Ishikawa (cell line): ENCODE data around the gene POLD4.

Experiments
- CEBPB ChIP-seq: IDR thresholded peaks from 2 replicates; pipeline ENCODE4 v1.6.1; 2012
- CREB1 ChIP-seq: IDR thresholded peaks from 2 replicates; pipeline ENCODE4 v1.6.1; 2012; ENCODE audit warnings: low read depth
- EGR1 ChIP-seq: IDR thresholded peaks from 2 replicates; pipeline ENCODE4 v1.6.1; 2012
- EP300 ChIP-seq: IDR thresholded peaks from 2 replicates; pipeline ENCODE4 v1.6.1; 2012; ENCODE audit warnings: borderline replicate concordance
- FOXM1 ChIP-seq: IDR thresholded peaks from 2 replicates; pipeline ENCODE4 v1.6.1; 2012; ENCODE audit warnings: low read depth, borderline replicate concordance
- MAX ChIP-seq: IDR thresholded peaks from 2 replicates; pipeline ENCODE4 v1.6.1; 2012
- NFIC ChIP-seq: IDR thresholded peaks from 2 replicates; pipeline ENCODE4 v1.6.1; 2012
- RAD21 ChIP-seq: IDR thresholded peaks from 2 replicates; pipeline ENCODE4 v1.6.1; 2012; ENCODE audit warnings: low read depth
- REST ChIP-seq: IDR thresholded peaks from 2 replicates; pipeline ENCODE4 v1.6.1; 2012; ENCODE audit warnings: low read depth, mild to moderate bottlenecking
- TAF1 ChIP-seq: IDR thresholded peaks from 2 replicates; pipeline ENCODE4 v1.6.1; 2012; ENCODE audit warnings: low read depth, mild to moderate bottlenecking
- TCF12 ChIP-seq: IDR thresholded peaks from 2 replicates; pipeline ENCODE4 v1.6.1; 2012; ENCODE audit warnings: low read depth
- TEAD4 ChIP-seq: IDR thresholded peaks from 2 replicates; pipeline ENCODE4 v1.6.1; 2012
- USF1 ChIP-seq: IDR thresholded peaks from 2 replicates; pipeline ENCODE4 v1.6.1; 2012
- YY1 ChIP-seq: IDR thresholded peaks from 2 replicates; pipeline ENCODE4 v1.6.1; 2012; ENCODE audit warnings: low read depth
- ZBTB7A ChIP-seq: IDR thresholded peaks from 2 replicates; pipeline ENCODE4 v1.6.1; 2012; ENCODE audit warnings: low read depth

Gene POLD4

GRCh38 chr11:67353317-67354074 is at the start of gene POLD4:
Gene POLD4, minus strand, starts transcription at chr11:67353546. Its CDS starts 147 bp downstream, at chr11:67353399.
- peak; percentile 16; the same call in 1 of the 2 replicates for TF ChIP-seq CREB1
- TF ChIP-seq YY1: peak; percentile 65
- TF ChIP-seq EP300: peak; percentile 8; the same call in 1 of the 2 replicates
- no peak; the same call in 1 of the 2 replicates for TF ChIP-seq ZBTB7A
- TF ChIP-seq EGR1: no peak
- TF ChIP-seq CEBPB: no peak
- no peak for TF ChIP-seq FOXM1
- peak; percentile 44; the same call in 1 of the 2 replicates for TF ChIP-seq MAX
- TF ChIP-seq NFIC: 0 out of 2 replicates have a peak, but pooled peaks have one; percentile 26
- TF ChIP-seq USF1: no peak
- no peak for TF ChIP-seq RAD21
- TF ChIP-seq TAF1: peak; percentile 56; the same call in 1 of the 2 replicates
- TF ChIP-seq TCF12: no peak
- TF ChIP-seq TEAD4: no peak
- TF ChIP-seq REST: no peak

- no peak; the same call in 1 of the 2 replicates for TF ChIP-seq RAD21
- TF ChIP-seq MAX: peak; percentile 72; the same call in 1 of the 2 replicates
- TF ChIP-seq TCF12: no peak
- no peak for TF ChIP-seq USF1
- no peak for TF ChIP-seq CEBPB
- TF ChIP-seq TEAD4: no peak
- peak; percentile 11; the same call in 1 of the 2 replicates for TF ChIP-seq TAF1
- no peak for TF ChIP-seq CREB1
- peak; percentile 35; the same call in 1 of the 2 replicates for TF ChIP-seq NFIC
- no peak for TF ChIP-seq EP300
- TF ChIP-seq REST: no peak
- TF ChIP-seq YY1: peak; percentile 80
- TF ChIP-seq ZBTB7A: no peak
- no peak for TF ChIP-seq EGR1
- TF ChIP-seq FOXM1: no peak
Measured at GRCh38 chr11:67401495-67402191, 48.3 kb upstream of the POLD4 start, which contains the start of gene PPP1CA. Gene PPP1CA, minus strand, starts transcription at chr11:67401858. Its CDS starts 76 bp downstream, at chr11:67401782.

GRCh38 chr11:67400942-67401494 is 47.7 kb upstream of the POLD4 start:
- TF ChIP-seq NFIC (no peak), ZBTB7A (peak; percentile 79; the same call in 1 of the 2 replicates), MAX (no peak)

- TF ChIP-seq MAX: no peak
- TF ChIP-seq NFIC: no peak
- no peak for TF ChIP-seq TCF12
- no peak for TF ChIP-seq FOXM1
- TF ChIP-seq TAF1: no peak
- no peak for TF ChIP-seq RAD21
Measured at GRCh38 chr11:67400251-67400941, 47.0 kb upstream of the POLD4 start.
